Forelimb muscle (tissue), 1 donor: ENCODE results near the gene EFNA2. TPM values are rescaled to one million over a fixed set of nuclear protein-coding genes. Genes with fewer than 3 reads are reported as not detected.
"Not testable (repeated sequence)": the region's sequence is repeated elsewhere in the genome, so short reads cannot be mapped to it uniquely, and the experiment has no call there.

Experiments
- DNase-seq: peaks from one replicate; pipeline ENCODE4 v3.0.0-alpha.2; 2013; ENCODE audit warnings: low read depth
- polyA plus RNA-seq: library from polyadenylated mRNA; unstranded; fragments of 120-200 nt; gene quantifications from one replicate; pipeline ENCODE4 v1.2.1, GENCODE V29; 2013; ENCODE audit not compliant: insufficient read length

The EFNA2 gene
- polyA plus RNA-seq, 1 donor, result 1.1 TPM

DNA sequence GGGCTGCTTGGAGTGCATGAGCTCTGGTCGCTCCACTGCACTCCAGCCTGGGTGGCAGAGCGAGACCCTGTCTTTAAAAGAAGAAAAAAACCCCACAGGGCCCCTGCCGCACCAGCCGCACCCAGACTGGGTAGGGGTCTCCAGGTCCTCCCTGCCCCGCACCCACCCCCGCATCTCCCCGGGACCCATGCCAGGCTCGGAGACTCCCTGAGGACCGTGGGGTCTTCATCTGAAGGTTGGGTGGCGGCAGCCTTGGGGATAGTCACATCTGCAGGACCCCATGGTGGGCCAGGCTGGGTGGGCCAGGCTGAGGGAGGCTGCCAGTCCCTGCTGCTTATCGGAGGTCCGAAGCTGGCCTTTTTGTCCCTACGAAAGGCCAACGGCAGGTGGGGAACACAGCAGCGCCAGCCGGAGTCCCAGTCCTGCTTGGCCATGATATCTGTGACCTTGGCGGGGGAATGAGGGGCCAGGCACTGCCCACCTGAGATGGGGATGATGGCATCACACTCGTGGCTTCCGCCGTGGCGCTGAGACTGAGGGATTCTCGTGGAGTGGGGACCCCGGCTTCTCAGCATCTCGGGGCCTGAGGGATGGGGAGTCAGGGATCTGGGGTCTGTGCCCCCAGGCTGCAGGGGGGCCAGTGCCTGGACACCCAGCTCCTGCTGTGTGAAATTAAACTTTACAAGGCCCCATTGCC is 11.1 kb downstream of the EFNA2 start:
- no peak for DNase-seq

DNA sequence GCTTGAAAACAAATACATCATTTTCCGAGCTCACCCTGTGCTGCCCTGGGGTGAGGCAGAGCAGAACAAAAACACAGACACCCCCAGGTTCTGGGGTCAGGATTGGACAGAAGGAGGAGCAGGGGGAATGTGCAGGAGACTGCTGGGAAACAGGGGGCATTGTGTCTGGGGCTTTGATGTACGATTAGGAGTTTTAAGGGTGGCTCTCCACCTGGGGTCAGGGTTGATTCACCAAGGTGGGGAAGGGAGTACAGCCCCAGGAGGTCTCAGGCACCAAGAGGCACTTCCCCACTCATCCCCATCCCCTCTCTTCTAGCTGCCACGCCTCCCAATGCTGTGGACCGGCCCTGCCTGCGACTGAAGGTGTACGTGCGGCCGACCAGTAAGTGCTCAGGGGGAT is 12.6 kb downstream of the EFNA2 start:
- DNase-seq, result no peak

DNA sequence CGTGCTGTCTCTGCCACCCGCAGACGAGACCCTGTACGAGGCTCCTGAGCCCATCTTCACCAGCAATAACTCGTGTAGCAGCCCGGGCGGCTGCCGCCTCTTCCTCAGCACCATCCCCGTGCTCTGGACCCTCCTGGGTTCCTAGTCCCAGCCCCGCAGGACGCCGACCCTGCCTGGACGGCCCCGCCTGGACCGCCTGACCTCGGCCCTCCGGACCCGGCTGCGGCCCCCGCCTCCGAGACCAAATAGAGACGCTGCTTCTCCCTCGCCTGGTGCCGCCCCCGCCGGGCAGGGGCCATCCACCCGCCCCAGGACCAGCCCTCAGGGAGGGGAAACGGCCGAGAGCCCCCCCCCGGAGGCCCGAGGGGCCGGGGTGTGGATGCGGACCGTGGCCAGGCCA is 14.1 kb downstream of the EFNA2 start:
- no peak for DNase-seq

DNA sequence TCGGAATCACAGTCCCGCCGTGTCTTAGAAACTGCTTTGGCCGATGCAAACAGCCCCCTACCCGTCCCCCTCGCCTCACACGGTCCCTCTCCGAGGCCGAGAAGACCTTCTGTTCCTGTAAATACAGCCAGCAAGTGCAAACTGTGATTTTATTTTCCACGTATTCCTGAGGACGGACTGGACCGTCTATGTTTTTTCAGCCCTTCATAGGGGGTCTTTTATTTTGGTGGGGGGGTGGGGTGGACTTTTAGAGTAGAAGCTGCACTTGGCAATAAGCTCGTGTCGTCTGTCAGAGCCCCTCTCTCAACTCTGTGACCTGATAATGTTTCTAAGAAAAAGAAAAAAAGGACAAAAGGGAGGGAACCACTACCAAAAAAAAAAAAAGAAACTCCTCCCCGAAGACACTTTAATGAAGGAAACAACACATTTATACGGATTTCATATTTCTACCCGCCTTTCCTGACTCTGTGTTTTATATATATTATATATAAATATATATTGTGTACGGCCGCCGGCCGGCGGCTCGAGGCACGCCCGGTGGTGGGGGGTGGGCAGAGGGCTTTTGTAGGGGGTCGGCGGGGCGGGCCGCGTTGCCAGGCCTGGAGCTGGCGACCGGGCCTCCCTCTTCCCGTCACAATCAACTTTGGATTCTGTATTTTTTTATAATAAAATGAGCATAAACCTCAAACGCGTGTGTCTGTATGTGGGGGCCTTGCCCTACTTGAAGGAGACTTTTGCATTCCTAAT is 15.2 kb downstream of the EFNA2 start:
- no peak for DNase-seq

DNA sequence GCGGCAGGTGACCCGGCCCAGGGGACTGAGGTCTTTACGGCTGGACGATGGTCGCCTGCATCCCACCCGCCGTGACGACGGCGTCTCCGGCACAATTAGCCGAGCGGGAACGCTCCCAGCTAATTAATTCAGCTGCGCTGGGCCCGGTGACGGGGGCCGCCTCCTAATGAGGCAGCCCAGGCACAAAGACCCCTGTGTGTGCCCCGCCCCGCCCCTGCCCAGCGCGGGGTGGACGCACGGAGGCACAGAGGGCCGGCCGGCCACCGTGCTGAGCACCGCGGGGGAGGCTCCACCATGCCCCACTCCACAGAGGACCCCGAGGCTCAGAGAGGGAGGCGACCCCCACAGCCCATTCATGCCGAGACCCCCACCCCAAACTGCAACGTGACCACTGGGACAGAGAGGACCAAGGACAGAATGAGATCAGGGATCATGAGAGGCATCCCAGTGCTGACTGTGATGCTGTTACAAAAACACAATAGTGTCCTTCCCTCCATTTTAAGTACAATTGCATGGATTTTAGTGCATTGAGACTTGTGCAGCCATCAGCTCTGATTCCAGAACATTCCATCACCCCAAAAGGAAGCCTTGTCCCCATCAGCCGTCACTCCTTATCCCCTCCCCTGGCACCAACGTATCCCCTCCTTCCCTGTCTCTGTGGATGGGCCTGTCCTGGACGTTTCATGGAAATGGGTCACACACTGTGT is 17.0 kb downstream of the EFNA2 start:
- no peak for DNase-seq

DNA sequence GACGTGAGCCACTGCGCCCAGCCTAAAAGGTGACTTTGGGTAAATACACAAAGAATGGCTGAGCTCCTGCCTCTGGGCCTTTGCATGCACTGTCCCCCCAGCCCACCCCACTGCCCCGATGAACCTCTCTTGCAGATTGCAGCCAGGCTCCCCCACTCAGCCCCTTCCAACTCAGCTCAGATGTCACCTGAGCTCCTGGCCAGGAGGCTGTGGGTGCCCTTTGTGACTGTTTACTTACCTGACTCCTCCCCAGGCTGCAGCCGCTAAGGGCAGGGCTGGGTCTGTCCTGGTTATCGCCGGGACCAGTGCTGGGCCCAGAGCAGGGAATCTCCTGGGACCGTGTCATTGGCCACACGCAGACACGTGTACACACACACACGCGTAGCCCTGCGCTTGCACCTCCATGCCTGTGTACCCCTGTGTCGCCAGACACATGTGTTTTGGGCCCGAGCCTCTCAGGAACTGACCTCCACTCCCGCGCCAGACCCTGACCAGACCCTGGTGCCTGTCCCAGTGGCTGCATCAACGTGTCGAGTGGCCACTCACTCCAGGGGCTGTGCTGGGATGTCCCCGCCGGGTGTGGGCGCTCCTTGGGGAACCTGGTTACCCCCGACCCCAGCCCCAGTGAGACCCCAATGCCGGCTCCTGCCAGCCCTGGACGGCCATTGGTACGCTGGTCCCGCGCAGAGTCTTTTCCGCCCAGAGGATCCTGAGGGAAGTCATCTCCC is 18.7 kb downstream of the EFNA2 start:
- no peak for DNase-seq

DNA sequence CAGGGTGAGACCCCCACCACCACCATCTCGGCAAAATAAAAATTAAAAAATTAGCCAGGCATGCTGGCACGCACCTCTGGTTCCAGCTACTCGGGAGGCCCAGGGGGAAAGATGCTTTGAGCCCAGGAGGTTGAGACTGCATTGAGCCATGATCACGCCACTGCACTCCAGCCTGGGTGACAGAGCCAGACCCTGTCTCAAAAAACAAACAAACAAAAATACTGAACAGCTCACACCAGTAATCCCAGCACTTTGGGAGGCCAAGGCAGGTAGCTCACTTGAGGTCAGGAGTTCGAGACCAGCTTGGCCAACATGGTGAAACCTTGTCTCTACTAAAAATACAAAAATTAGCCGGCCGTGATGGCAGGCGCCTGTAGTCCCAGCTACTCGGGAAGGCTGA is 19.7 kb downstream of the EFNA2 start:
- not testable (repeated sequence) for DNase-seq

DNA sequence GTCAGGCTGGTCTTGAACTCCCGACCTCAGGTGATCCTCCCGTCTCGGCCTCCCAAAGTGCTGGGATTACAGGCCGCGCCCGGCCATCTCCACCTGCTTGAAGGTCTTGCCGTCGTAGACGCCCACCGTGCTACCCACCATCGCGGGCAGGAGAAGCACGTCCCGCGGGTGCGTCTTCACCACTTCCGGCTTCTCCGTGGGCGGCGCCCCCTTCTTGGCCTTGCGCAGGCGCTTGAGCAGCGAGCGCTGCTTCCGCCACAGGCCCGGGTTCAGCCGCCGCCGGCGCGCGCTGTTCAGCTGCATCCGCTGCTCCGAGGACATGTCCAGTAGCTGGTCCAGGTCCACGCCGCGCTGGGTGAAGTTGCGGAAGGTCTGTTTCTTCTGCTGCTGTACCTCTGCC is 21.6 kb downstream of the EFNA2 start:
- DNase-seq, result no peak

DNA sequence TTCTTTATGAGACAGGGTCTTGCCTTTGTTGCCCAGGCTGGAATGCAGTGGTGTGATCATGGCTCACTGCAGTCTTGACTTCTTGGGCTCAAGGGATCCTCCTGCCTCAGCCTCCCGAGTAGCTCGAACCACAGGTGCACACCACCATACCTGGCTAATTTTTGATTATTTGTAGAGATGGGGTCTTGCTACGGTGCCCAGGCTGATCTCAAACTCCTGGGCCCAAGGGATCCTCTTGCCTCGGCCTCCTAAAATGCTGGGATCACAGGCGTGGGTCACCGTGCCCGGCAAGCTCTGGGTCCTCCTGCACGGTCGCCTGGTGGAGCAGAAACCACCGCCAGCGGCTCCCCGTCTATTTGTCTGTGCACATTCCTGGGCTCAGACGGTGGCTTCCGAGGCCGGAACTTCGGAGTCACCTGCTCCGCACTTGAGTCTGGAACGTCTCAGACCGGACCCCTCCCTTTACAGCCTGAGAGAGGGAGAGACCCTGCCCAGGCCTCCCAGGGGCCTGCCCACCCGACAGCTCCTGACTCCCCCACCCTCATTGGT is 22.2 kb downstream of the EFNA2 start:
- DNase-seq, result no peak

DNA sequence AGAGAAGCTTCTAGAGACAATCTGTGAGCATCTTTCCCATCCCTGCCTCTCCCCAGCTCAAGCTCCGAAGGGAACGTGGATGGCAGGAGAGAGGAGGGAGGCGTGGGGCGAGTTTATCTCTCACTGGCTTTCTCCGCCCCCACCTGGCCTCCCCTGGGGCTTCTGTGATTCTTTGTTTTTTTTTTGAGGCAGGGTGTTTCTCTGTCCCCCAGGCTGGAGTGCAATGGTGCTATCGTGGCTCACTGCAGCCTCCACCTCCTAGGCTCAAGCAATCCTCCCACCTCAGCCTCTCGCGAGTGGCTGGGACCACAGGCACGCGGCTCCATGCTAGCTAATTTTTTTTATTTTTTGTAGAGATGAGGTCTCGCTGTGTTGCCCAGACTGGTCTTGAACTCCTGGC is 23.0 kb downstream of the EFNA2 start:
- no peak for DNase-seq

DNA sequence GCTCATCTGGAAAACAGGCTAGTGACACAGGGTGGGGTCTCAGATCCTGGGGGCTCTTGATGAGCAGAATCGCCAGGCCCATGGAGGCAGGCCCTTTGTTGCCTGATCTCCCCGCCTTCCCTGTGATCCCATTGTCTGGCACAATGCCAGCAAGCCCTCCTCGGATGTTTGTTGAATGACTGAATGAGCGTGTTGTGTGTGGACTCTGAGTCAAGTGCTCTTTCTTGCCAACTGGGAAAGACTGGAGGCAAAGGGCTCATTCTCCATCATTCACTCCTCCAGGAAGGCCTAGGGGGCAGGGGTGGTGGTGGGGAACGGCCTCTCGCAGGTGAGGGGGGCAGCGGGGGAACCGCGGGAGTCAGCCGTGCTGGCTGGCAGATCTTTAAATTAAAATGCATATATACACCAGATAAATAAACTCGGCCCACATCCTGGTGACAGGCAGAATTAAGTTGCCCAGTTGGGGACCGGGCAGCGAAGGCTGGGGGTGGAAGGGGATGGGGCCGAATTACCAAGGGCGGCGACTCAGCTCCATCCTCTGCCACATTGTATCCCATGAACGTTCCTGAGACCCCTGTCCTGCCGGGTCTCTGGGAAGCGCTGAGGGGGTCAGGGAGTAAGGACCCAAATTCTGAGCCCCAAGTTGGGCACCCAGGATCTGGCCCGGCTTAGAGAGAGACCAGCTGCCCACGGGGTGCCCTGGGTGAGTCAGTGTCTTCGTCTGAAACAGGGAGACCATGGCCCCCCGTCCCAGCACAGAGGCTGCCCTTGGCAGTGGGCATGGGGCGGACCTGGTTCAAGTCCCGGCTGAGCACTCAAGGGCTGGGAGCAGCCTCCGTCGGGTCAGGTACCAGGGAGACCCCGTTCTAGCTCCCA is 24.5 kb downstream of the EFNA2 start:
- DNase-seq, result no peak

DNA sequence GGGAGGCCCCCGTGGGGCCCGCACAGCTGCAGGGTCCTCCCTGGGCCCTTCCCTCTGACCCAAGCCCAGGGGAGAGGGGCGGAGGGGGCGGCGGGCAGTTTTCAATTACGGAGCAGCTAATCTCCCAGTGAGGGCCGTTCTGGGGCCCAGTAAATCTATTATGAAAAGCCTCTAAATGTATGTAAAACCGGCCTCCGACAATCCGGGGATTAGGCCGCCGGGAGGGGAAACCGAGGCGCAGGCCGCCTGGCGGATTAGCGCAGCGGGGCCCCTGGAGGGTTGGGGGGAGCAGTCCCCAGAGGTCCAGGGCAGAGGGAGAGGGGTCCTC is 25.1 kb downstream of the EFNA2 start:
- DNase-seq, result no peak

DNA sequence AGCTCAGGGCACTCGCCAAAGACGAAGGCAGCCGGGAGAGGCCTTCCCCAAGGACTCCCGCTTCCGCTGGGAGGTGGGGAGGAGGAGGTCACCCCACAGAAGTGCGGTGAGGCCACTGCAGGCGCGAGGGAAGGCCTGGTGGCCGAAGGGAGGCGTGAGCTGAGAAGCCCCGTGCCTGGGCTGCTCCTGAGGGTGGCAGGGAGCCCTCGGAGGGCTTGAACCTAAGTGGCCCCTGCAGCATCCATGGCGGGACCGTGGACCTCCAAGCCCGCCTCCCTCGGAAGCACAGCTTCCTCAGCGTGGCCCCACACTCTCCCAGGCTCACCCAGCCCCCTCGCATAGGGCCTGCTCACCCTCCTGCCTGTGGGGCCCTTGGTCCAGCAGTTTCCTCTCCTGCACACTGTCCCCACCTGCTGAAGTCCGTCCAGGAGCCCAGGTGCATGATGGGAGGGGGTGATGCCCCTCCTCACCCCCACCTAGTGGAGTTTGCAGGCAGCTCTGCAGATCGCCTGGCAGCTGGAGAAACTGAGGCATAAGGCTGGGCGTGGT is 25.9 kb downstream of the EFNA2 start:
- DNase-seq, result no peak

DNA sequence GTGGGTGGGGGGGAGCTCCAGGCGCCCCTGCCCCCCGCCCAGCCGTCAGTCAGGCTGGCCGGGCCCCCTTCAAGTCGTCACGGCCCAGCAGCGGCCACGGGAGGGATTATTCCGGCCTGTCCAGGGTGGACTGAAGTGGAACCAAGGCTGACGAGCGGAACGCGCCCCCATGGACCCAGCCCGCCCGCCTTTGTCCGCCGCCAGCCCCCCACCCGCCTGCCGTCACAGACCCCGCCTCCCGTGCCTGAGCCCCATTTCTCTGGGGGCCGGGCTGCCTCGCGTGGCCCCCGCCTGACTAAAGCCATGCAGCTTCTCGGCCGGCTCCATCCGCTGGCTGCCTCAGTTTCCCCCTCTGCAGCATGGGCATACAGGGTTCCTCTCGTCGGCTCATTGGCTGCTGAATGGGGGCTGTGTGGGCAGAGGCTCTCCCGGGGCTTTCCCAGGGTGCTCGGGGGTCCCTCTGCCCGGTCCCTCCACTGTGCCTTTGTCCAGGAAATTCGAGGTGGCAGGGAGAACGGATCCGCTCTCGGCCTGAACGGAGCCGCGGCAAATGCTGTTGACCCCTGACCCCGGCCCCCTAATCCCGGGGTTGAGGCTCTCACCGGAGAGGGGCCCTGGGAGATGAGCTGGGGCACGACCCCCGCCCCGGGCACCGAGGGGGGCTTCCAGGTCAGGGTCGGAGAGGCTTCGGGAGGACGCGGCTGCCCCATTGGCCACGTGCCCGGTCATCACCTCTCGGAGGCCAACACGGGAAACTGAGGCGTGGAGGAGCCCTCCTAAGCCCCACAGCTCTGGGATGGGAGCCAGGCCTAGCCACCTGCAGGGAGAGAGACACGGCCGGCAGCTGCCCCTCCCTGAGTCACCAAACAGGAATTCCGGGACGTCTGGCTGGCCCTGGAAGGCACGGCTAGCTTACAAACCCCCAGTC is 27.4 kb downstream of the EFNA2 start:
- DNase-seq, result no peak

DNA sequence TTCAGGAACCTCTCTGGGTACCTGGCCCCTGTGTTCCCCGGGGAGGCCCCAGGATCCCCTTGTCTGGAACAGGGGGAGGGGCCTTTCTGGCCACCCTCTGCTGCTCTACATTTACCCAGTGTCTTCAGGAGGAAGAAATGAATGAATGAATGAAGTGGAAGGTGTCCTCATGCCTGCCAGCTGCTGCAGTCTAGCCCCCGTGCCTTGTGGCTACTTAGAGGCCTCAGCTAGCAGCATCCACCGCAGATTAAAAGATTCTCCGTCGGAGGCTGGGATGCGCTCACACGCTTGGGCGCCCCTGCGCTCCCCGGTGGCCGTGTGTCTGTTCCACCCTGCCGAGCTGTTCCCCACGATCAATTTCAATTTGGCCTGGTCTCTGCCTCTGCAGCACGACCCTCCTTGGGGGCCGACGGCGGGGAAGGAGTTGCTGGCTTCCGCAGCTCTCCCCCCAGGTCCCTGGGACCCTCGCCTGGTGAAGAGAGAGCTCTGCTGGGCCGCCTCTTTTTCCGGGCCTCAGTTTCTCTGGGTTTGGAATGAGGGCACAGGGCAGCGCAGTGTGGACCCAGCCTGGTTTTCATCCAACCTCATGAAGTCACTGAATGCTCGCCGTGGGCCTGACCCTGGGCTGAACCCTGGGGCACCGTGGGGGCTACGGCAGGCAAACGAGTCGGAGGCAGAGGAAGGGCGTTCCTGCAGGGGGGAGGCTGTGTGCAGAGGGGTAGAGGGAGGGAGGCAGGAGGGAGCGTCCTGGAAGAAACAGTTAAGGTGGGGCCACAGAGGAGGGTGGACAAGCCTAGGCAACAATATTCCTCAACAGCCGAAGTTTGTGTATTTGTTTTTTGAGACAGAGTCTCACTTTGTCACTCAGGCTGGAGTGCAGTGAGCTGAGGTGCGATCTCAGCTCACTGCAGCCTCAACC is 28.3 kb downstream of the EFNA2 start:
- DNase-seq, result no peak

DNA sequence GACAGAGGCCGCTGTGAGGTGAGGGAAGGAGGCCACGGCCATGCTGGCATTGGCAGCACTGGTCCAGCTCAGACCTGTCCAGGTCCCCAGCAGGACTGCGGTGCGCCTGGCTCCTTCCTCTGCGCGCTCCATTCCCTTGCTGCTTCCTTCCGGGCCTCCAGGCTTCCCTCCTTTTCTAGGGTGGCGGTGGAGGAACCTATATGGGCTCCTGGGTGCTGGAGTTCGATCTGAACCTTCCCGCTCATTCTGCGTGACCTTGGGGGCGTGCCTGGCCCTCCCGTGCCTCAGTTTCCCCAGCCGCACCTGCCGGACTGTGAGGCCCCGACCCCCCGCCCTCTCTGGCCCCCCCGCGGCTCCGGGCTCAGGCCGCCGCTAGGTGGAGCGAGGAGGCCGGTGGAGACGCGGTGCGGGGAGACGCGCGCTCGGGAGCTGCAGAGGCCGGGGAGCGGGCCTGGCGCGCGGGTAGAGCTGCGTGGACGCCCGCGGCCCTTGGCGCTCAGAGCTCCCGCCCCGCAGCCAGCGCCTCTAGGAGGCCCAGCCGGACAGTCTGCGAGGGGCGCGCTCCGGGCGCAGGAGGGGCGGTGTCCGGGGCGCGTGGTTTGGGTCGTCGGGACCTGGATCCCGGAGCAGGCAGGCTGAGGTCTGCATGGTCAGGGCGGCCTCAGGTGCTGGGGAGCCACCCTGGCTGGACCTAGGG is 29.9 kb downstream of the EFNA2 start:
- DNase-seq, result no peak

DNA sequence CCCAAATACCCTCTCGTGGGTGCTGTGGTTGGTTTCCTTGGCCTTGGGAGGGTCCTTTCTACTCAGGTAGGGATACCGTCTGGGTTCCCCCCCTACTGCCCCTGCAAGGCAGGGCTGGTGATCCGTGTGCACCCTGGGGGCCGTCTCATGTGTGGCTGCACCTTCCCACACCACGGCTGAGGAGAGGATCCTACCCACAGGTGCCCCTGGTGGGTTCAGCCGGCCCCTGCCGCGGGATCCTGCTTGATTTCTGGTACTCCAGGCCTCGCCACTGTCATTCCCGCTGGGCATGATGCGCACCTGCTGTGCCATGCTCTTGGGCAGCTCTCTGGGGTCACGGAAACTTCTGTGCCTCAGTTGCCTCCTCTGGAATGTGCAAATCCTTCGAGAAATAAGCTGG is 30.8 kb downstream of the EFNA2 start:
- no peak for DNase-seq
